GM23248 (cell line): ENCODE results near the gene RCL1. TPM values are rescaled to one million over a fixed set of nuclear protein-coding genes. Genes with fewer than 3 reads are reported as not detected.
"Not testable (repeated sequence)": the region's sequence is repeated elsewhere in the genome, so short reads cannot be mapped to it uniquely, and the experiment has no call there.

Experiments
- DNase-seq: peaks from one replicate; pipeline ENCODE4 v3.0.0-alpha.2; 2015
- H2AFZ ChIP-seq: fragments of 200-600 bp; sonication (generic); 2 replicates; pipeline ENCODE4 v1.6.1; 2016; ENCODE audit warnings: antibody characterized with exemption
- H3F3A ChIP-seq: fragments of 200-600 bp; sonication (generic); 2 replicates; pipeline ENCODE4 v1.6.1; 2016; ENCODE audit warnings: mild to moderate bottlenecking, antibody characterized with exemption, mixed run types; ENCODE audit not compliant: insufficient read depth
- H3K27ac ChIP-seq: fragments of 200-600 bp; sonication (generic); 2 replicates; pipeline ENCODE4 v1.5.1; 2016; ENCODE audit warnings: mild to moderate bottlenecking
- H3K27me3 ChIP-seq: fragments of 200-600 bp; sonication (generic); replicated peaks from 2 replicates; pipeline ENCODE4 v1.6.1; 2016; ENCODE audit warnings: mild to moderate bottlenecking; ENCODE audit not compliant: insufficient read depth
- H3K36me3 ChIP-seq: fragments of 200-600 bp; sonication (generic); 2 replicates; pipeline ENCODE4 v1.6.1; 2016; ENCODE audit warnings: low read depth, mild to moderate bottlenecking
- H3K4me1 ChIP-seq: fragments of 200-600 bp; sonication (generic); 2 replicates; pipeline ENCODE4 v1.6.1; 2016; ENCODE audit warnings: mild to moderate bottlenecking; ENCODE audit not compliant: insufficient read depth
- H3K4me2 ChIP-seq: fragments of 200-600 bp; sonication (generic); one replicate; pipeline ENCODE4 v1.6.1; 2016; ENCODE audit warnings: mild to moderate bottlenecking; ENCODE audit not compliant: unreplicated experiment
- H3K4me3 ChIP-seq: fragments of 200-600 bp; sonication (generic); 2 replicates; pipeline ENCODE4 v1.5.1; 2016; ENCODE audit warnings: mild to moderate bottlenecking
- H3K79me2 ChIP-seq: fragments of 200-600 bp; sonication (generic); 2 replicates; pipeline ENCODE4 v1.6.1; 2016; ENCODE audit warnings: mild to moderate bottlenecking; ENCODE audit not compliant: insufficient read depth
- H3K9ac ChIP-seq: fragments of 200-600 bp; sonication (generic); 2 replicates; pipeline ENCODE4 v1.6.1; 2016; ENCODE audit warnings: mild to moderate bottlenecking
- H3K9me2 ChIP-seq: fragments of 200-600 bp; sonication (generic); 2 replicates; pipeline ENCODE4 v1.6.1; 2016; ENCODE audit warnings: mixed run types, mild to moderate bottlenecking, moderate library complexity; ENCODE audit not compliant: insufficient read depth
- H3K9me3 ChIP-seq: fragments of 200-600 bp; sonication (generic); one replicate; pipeline ENCODE4 v1.6.1; 2017; ENCODE audit warnings: low read depth
- H4K20me1 ChIP-seq: fragments of 200-600 bp; sonication (generic); 2 replicates; pipeline ENCODE4 v1.6.0; 2016; ENCODE audit not compliant: insufficient read depth
- EZH2 ChIP-seq: fragments of 200-600 bp; sonication (generic); IDR thresholded peaks from 2 replicates; pipeline ENCODE4 v1.6.1; 2018; ENCODE audit warnings: antibody characterized with exemption, mild to moderate bottlenecking; ENCODE audit not compliant: insufficient read depth, poor library complexity, severe bottlenecking
- EZH2phosphoT487 ChIP-seq: fragments of 200-600 bp; sonication (generic); IDR thresholded peaks from 2 replicates; pipeline ENCODE4 v1.6.1; 2018; ENCODE audit warnings: antibody characterized with exemption, moderate library complexity, mild to moderate bottlenecking, low read depth; ENCODE audit not compliant: insufficient read depth
- WGBS, 2 experiments: methylation state at CpG; one replicate each; pipeline ENCODE4 v1.1.6; 2015 to 2017; ENCODE audit warnings: low lambda C conversion rate in 2 of 2, low coverage in 1 of 2; ENCODE audit errors: missing lambda C conversion rate in 2 of 2; 5-methylcytosine and 5-hydroxymethylcytosine counted together
- in situ Hi-C: fragments of 300-500 bp; cut with MboI; formaldehyde crosslinking; loops from 2 replicates; pipeline ENCODE4 v1.15.0; 2020
- polyA plus RNA-seq: library from polyadenylated mRNA; unstranded; fragments of >200 nt; fragmentation: Nextera tagmentation; extraction: Ambion mirVana; gene quantifications from 2 replicates; pipeline ENCODE4 v1.2.1, GENCODE V29; 2016
- total RNA-seq: library from RNA; depleted of rRNA; stranded (reverse); fragments of >200 nt; shearing (Covaris generic); gene quantifications from 2 replicates; pipeline ENCODE4 v1.2.3, GENCODE V29; 2014

The RCL1 gene
- total and polyA plus RNA-seq, 2 experiments from 2014 or later = 7.7 to 7.8 TPM

DNA sequence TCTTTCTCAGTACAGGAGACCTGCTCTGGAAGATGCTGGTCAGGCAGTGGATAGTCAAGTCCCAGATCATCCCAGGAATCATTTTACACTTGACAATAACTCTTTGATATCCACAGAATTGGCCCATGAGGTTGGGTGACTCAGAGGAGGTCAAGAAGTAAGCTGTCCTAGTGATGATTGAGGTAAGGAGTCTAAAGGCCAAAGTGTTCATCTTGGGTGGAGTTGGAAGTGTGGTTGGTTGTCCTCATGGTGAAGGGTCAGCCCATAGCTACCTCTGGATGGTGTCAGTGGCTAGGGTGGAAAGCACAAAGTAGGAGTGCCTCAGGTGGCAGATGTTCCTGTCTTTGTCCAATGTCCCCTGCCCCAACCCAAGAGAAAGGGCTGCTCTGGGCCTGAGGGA, 24.1 kb upstream of the RCL1 start:
- Histone ChIP-seq H3K27ac (no peak overlapping the region), H3K9me2 (no peaks in the 10 kb centered on the region), H3K79me2 (no peaks in the 10 kb centered on the region), H3K27me3 (no peaks in the 10 kb centered on the region), H4K20me1 (no peaks in the 10 kb centered on the region), H3K9me3 (no peaks in the 10 kb centered on the region), H3K9ac (no peak overlapping the region), H2AFZ (peak overlapping the region; percentile 61; the same call in 1 of the 2 replicates), H3K4me1 (no peaks in the 10 kb centered on the region), H3K4me3 (no peak overlapping the region), H3K4me2 (no peak overlapping the region), H3F3A (no peaks in the 10 kb centered on the region), H3K36me3 (no peaks in the 10 kb centered on the region)
- in situ Hi-C loops = loop anchor here (10.0 kb wide), 2 partner anchors 226 to 826 kb away; no protein-coding TSS in a partner anchor
- no peak for TF ChIP-seq EZH2phosphoT487
- no peak for TF ChIP-seq EZH2
- no peak for DNase-seq

- no peak overlapping the region for H3K4me3 ChIP-seq
- H3K9ac ChIP-seq = no peak overlapping the region
- no peak overlapping the region for H3K4me2 ChIP-seq
- H3K27me3 ChIP-seq = no peaks in the 10 kb centered on the region
- H3K27ac ChIP-seq = no peak overlapping the region
- no peaks in the 10 kb centered on the region for H4K20me1 ChIP-seq
- no peaks in the 10 kb centered on the region for H3F3A ChIP-seq
- H3K9me2 ChIP-seq = no peaks in the 10 kb centered on the region
- peak overlapping the region; percentile 61 for H2AFZ ChIP-seq
- peak; percentile 79 for DNase-seq
- TF ChIP-seq EZH2 = no peak
- no peak for TF ChIP-seq EZH2phosphoT487
- H3K4me1 ChIP-seq = no peaks in the 10 kb centered on the region
- H3K9me3 ChIP-seq = no peaks in the 10 kb centered on the region
- in situ Hi-C loops = loop anchor here (10.0 kb wide), 2 partner anchors 225 to 825 kb away; no protein-coding TSS in a partner anchor
- no peaks in the 10 kb centered on the region for H3K36me3 ChIP-seq
- 48 to 61% methylated on average over 7 of the region's 7 CpGs for WGBS, 2 experiments
- no peaks in the 10 kb centered on the region for H3K79me2 ChIP-seq
Measured at GRCh38 chr9:4769321-4770080, 23.2 kb upstream of the RCL1 start.

- H2AFZ ChIP-seq = no peak overlapping the region
- H3K36me3 ChIP-seq = no peaks in the 10 kb centered on the region
- no peaks in the 10 kb centered on the region for H3F3A ChIP-seq
- no peaks in the 10 kb centered on the region for H3K9me2 ChIP-seq
- no peaks in the 10 kb centered on the region for H3K27me3 ChIP-seq
- no peaks in the 10 kb centered on the region for H4K20me1 ChIP-seq
- 84 to 100% methylated on average over 1 of the region's 1 CpG for WGBS, 2 experiments
- H3K9ac ChIP-seq = no peak overlapping the region
- H3K4me2 ChIP-seq = no peak overlapping the region
- H3K4me1 ChIP-seq = no peaks in the 10 kb centered on the region
- no peak overlapping the region for H3K4me3 ChIP-seq
- H3K9me3 ChIP-seq = no peaks in the 10 kb centered on the region
- H3K27ac ChIP-seq = no peak overlapping the region
- TF ChIP-seq EZH2phosphoT487 = no peak
- no peak for TF ChIP-seq EZH2
- in situ Hi-C loops = no loop called here
- DNase-seq = no peak
- no peaks in the 10 kb centered on the region for H3K79me2 ChIP-seq
Measured at GRCh38 chr9:4771788-4772187, 21.0 kb upstream of the RCL1 start.

DNA sequence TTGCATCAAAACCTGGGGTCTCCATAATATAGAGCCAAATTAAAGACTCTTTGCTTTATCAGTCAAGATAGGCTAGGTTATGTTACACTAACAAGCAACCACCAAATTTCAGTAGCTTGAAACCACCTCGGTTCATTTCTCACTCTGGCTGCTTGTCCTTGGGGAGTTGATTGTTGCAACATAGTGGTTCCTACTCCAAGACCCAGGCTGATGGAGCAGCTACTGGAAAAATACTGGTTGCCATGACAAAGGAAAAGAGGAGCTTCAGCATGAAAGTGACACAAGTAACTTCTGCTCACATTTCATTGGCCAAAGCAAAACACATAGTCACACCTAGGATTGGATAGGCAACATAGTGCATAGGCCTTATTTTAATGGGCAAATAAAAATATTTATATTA, 18.5 kb upstream of the RCL1 start:
- H3K27ac ChIP-seq = no peak overlapping the region
- no peaks in the 10 kb centered on the region for H4K20me1 ChIP-seq
- H3K4me1 ChIP-seq = no peaks in the 10 kb centered on the region
- no peak overlapping the region for H3K4me3 ChIP-seq
- WGBS, 2 experiments = 0 to 3% methylated on average over 1 of the region's 1 CpG
- no peak overlapping the region for H2AFZ ChIP-seq
- H3K9me3 ChIP-seq = no peaks in the 10 kb centered on the region
- TF ChIP-seq EZH2phosphoT487 (no peak), EZH2 (no peak)
- H3K36me3 ChIP-seq = no peaks in the 10 kb centered on the region
- H3K9ac ChIP-seq = no peak overlapping the region
- no peak overlapping the region for H3K4me2 ChIP-seq
- in situ Hi-C loops = no loop called here
- H3F3A ChIP-seq = no peaks in the 10 kb centered on the region
- no peaks in the 10 kb centered on the region for H3K9me2 ChIP-seq
- peak; percentile 71 for DNase-seq
- no peaks in the 10 kb centered on the region for H3K27me3 ChIP-seq
- H3K79me2 ChIP-seq = no peaks in the 10 kb centered on the region

- in situ Hi-C loops, H3K4me2 ChIP-seq, H3K4me1 ChIP-seq, DNase-seq, H2AFZ ChIP-seq, H3K9me2 ChIP-seq, H3K9me3 ChIP-seq, H3K79me2 ChIP-seq, H3F3A ChIP-seq, H4K20me1 ChIP-seq, H3K27ac ChIP-seq, H3K27me3 ChIP-seq, H3K9ac ChIP-seq, H3K36me3 ChIP-seq, H3K4me3 ChIP-seq: not testable (repeated sequence)
- WGBS, 2 experiments = 51 to 52% methylated on average over 2 of the region's 2 CpGs
Measured at GRCh38 chr9:4774958-4775357, 17.8 kb upstream of the RCL1 start.
